ENCODE results near the gene FOXF2.

FOXF2 gene

GRCh38 chr6:1378065-1379016 lies 11.0 kb upstream of the FOXF2 start:
- DNase-seq (ENCODE audit: low spot score) = no peak

- DNase-seq (ENCODE audit: low spot score) = no peak
Observed at GRCh38 chr6:1379017-1379787, 10.2 kb upstream of the FOXF2 start.

GRCh38 chr6:1379788-1380147 lies 9.6 kb upstream of the FOXF2 start:
- no peak for DNase-seq (ENCODE audit: low spot score)

GRCh38 chr6:1380625-1381427 lies 8.6 kb upstream of the FOXF2 start:
- no peak for DNase-seq (ENCODE audit: low spot score)

GRCh38 chr6:1381481-1382330 lies 7.7 kb upstream of the FOXF2 start:
- peak; percentile 24 for DNase-seq (ENCODE audit: low spot score)

GRCh38 chr6:1382331-1382882 lies 7.0 kb upstream of the FOXF2 start:
- no peak for DNase-seq (ENCODE audit: low spot score)

- DNase-seq (ENCODE audit: low spot score) = no peak
Observed at GRCh38 chr6:1382883-1383728, 6.3 kb upstream of the FOXF2 start.

GRCh38 chr6:1383729-1384548 lies 5.4 kb upstream of the FOXF2 start:
- no peak for DNase-seq (ENCODE audit: low spot score)

GRCh38 chr6:1384549-1385128 lies 4.7 kb upstream of the FOXF2 start:
- no peak for DNase-seq (ENCODE audit: low spot score)

- no peak for DNase-seq (ENCODE audit: low spot score)
Observed at GRCh38 chr6:1385129-1386037, 4.0 kb upstream of the FOXF2 start.

GRCh38 chr6:1386038-1386709 lies 3.2 kb upstream of the FOXF2 start:
- no peak for DNase-seq (ENCODE audit: low spot score)

GRCh38 chr6:1387538-1387875 lies 1.9 kb upstream of the FOXF2 start:
- DNase-seq (ENCODE audit: low spot score) = no peak

- DNase-seq (ENCODE audit: low spot score) = no peak
Observed at GRCh38 chr6:1387876-1388629, 1.3 kb upstream of the FOXF2 start.

GRCh38 chr6:1388630-1389368 lies 577 bp upstream of the FOXF2 start:
- DNase-seq (ENCODE audit: low spot score) = no peak

GRCh38 chr6:1390133-1390945 lies 963 bp downstream of the FOXF2 start:
- DNase-seq (ENCODE audit: low spot score) = no peak
